HepG2 (cell line): ENCODE results near the gene CEBPG. TPM values are rescaled to one million over a fixed set of nuclear protein-coding genes. Genes with fewer than 3 reads are reported as not detected.

Experiments used
- ATAC-seq: fragments of 200-7000 bp; cut with Tn5 transposase; 3 replicates; pipeline ENCODE4 v1.9.1; 2020; ENCODE audit warnings: mild to moderate bottlenecking, moderate library complexity
- BruUV-seq: library from RNA; stranded (reverse); fragments of 400-500 nt; replicated peaks from 2 replicates; lab custom pipeline; 2021; lab: Mats Ljungman, UMichigan
- CTCF ChIA-PET: fragments of 300-600 bp; formaldehyde crosslinking; extraction: SDS; loops from one replicate; lab custom pipeline; 2021; ENCODE audit warnings: low total read pairs, inconsistent platforms, low intra/inter-chr PET ratio; lab: Yijun Ruan, JAX
- POLR2A ChIA-PET: fragments of 350-600 bp; sonication (Branson Sonifier 250); formaldehyde crosslinking; loops from one replicate; lab custom pipeline; 2020; ENCODE audit warnings: antibody characterized with exemption, inconsistent platforms; lab: Yijun Ruan, JAX
- DNase-seq: peaks from one replicate; pipeline ENCODE4 v3.0.0-alpha.2; 2015; ENCODE audit warnings: low spot score
- FAIRE-seq: peaks from 3 replicates; lab custom pipeline; 2011; peaks lifted over from hg19 to GRCh38; lab: Jason Lieb, UNC
- H2AFZ ChIP-seq: one replicate; pipeline ENCODE4 v1.6.1; 2011; ENCODE audit warnings: low read length, inconsistent platforms
- H3K27ac ChIP-seq: fragments of 300-600 bp; 3 replicates; pipeline ENCODE4 v1.8.0; 2011; ENCODE audit warnings: mixed run types, mild to moderate bottlenecking, mixed read lengths, low read length, inconsistent platforms; ENCODE audit not compliant: insufficient read depth; ENCODE audit errors: extremely low read length
- H3K27me3 ChIP-seq, 2 experiments: fragments of 200-600 bp in 1 of 2; 2 replicates in 1 of 2; 3 replicates in 1 of 2; pipeline versions ENCODE4 v1.6.0 to v1.8.0; 2011; ENCODE audit warnings: low read length in 2 of 2, mild to moderate bottlenecking in 2 of 2, moderate library complexity in 2 of 2, inconsistent platforms in 1 of 2; ENCODE audit not compliant: insufficient read depth in 2 of 2, control insufficient read depth in 1 of 2
- H3K36me3 ChIP-seq, 2 experiments: fragments of 200-600 bp in 1 of 2; replicated peaks in 1 of 2; 2 replicates in 1 of 2; 3 replicates in 1 of 2; pipeline versions ENCODE4 v1.5.1 to v1.8.0; 2011; ENCODE audit warnings: low read length in 2 of 2, inconsistent platforms in 1 of 2; ENCODE audit not compliant: insufficient read depth in 2 of 2, control insufficient read depth in 1 of 2
- H3K4me1 ChIP-seq: 2 replicates; pipeline ENCODE4 v1.5.1; 2012; ENCODE audit warnings: low read length, inconsistent platforms; ENCODE audit not compliant: insufficient read depth
- H3K4me2 ChIP-seq: 2 replicates; pipeline ENCODE4 v1.6.0; 2011; ENCODE audit warnings: low read depth, low read length, inconsistent platforms
- H3K4me3 ChIP-seq, 3 experiments: fragments of 200-600 bp in 1 of 3; sonication (generic), shearing (Covaris generic) in 1 of 3; replicated peaks in 1 of 3; 2 replicates each; pipeline ENCODE4 v1.5.1; 2011 to 2016; ENCODE audit warnings: low read length in 3 of 3, inconsistent platforms in 2 of 3, low read depth in 2 of 3, mild to moderate bottlenecking in 2 of 3, control low read depth in 1 of 3, mixed read lengths in 1 of 3; ENCODE audit not compliant: insufficient read depth in 1 of 3
- H3K79me2 ChIP-seq: one replicate; pipeline ENCODE4 v1.6.1; 2011; ENCODE audit warnings: low read length, inconsistent platforms; ENCODE audit not compliant: insufficient read depth
- H3K9ac ChIP-seq: 2 replicates; pipeline ENCODE4 v1.6.0; 2011; ENCODE audit warnings: mild to moderate bottlenecking, low read depth, low read length, inconsistent platforms; ENCODE audit not compliant: insufficient read depth
- H3K9me3 ChIP-seq: 2 replicates; pipeline ENCODE4 v1.5.1; 2012; ENCODE audit warnings: mild to moderate bottlenecking, low read length
- H4K20me1 ChIP-seq: 2 replicates; pipeline ENCODE4 v1.6.0; 2011; ENCODE audit warnings: inconsistent platforms, mild to moderate bottlenecking, low read length, moderate library complexity; ENCODE audit not compliant: insufficient read depth
- HNF4A ChIP-seq: sonication (generic); formaldehyde crosslinking; IDR thresholded peaks from 2 replicates; pipeline ENCODE4 v1.4.0; 2020; ENCODE audit warnings: missing genetic modification reagents
- JUN ChIP-seq: sonication (generic); formaldehyde crosslinking; IDR thresholded peaks from 2 replicates; pipeline ENCODE4 v1.4.0; 2020; ENCODE audit warnings: mild to moderate bottlenecking, missing genetic modification reagents
- KMT2A ChIP-seq: sonication (generic); formaldehyde crosslinking; IDR thresholded peaks from 2 replicates; pipeline ENCODE4 v1.4.0; 2020; ENCODE audit warnings: missing genetic modification reagents
- NR2F6 ChIP-seq, 2 experiments: IDR thresholded peaks; 2 replicates each; pipeline ENCODE4 v1.6.1; 2016; ENCODE audit warnings: antibody characterized with exemption in 1 of 2, mild to moderate bottlenecking in 1 of 2
- ONECUT2 ChIP-seq: sonication (generic); formaldehyde crosslinking; IDR thresholded peaks from 2 replicates; pipeline ENCODE4 v1.4.0; 2020; ENCODE audit warnings: missing genetic modification reagents
- PLRG1 ChIP-seq: fragments of 450-650 bp; conservative IDR thresholded peaks from 2 replicates; pipeline ENCODE4 v1.6.1; 2016
- RAD21 ChIP-seq: fragments of 450-650 bp; formaldehyde crosslinking; IDR thresholded peaks from 2 replicates; pipeline ENCODE4 v1.5.0; 2020; ENCODE audit warnings: mild to moderate bottlenecking
- SALL1 ChIP-seq: sonication (generic); formaldehyde crosslinking; IDR thresholded peaks from 2 replicates; pipeline ENCODE4 v1.8.0; 2022; ENCODE audit warnings: mild to moderate bottlenecking, missing genetic modification reagents
- SMC3 ChIP-seq: IDR thresholded peaks from 2 replicates; pipeline ENCODE4 v1.6.1; 2011; ENCODE audit warnings: low read length, improper control_type of control experiment
- TARDBP ChIP-seq: sonication (generic); formaldehyde crosslinking; IDR thresholded peaks from 2 replicates; pipeline ENCODE4 v1.8.0; 2022; ENCODE audit warnings: mild to moderate bottlenecking, missing genetic modification reagents
- ZBTB7A ChIP-seq: sonication (generic); formaldehyde crosslinking; IDR thresholded peaks from 2 replicates; pipeline ENCODE4 v1.8.0; 2022; ENCODE audit warnings: mild to moderate bottlenecking, missing genetic modification reagents
- ZMYM3 ChIP-seq: sonication (generic); formaldehyde crosslinking; IDR thresholded peaks from 2 replicates; pipeline ENCODE4 v1.5.1; 2020; ENCODE audit warnings: mild to moderate bottlenecking, missing genetic modification reagents
- ZNF350 ChIP-seq: sonication (generic); formaldehyde crosslinking; IDR thresholded peaks from 2 replicates; pipeline ENCODE4 v1.4.0; 2020; ENCODE audit warnings: mild to moderate bottlenecking, low read depth, missing genetic modification reagents, borderline replicate concordance
- ZNF562 ChIP-seq: sonication (generic); formaldehyde crosslinking; IDR thresholded peaks from 2 replicates; pipeline ENCODE4 v1.8.0; 2022; ENCODE audit warnings: missing genetic modification reagents, borderline replicate concordance
- ZNF782 ChIP-seq: sonication (generic); formaldehyde crosslinking; IDR thresholded peaks from 2 replicates; pipeline ENCODE4 v1.4.0; 2020; ENCODE audit warnings: missing genetic modification reagents, mild to moderate bottlenecking, borderline replicate concordance
- WGBS: methylation state at CpG from one replicate; pipeline ENCODE4 v1.1.6; 2017; ENCODE audit warnings: low lambda C conversion rate; 5-methylcytosine and 5-hydroxymethylcytosine counted together
- in situ Hi-C: cut with HindIII; loops from 2 replicates; pipeline ENCODE4 v1.10.0; 2017; ENCODE audit warnings: low pct_unique_long_range_greater_than_20kb; ENCODE audit not compliant: extremely low pct_ligation_motif_present
- intact Hi-C: fragments of 100-400 bp; cut with micrococcal nuclease; formaldehyde crosslinking; loops from one replicate; pipeline ENCODE4 v1.10.0; 2022; ENCODE audit not compliant: unreplicated experiment
- polyA plus RNA-seq, 8 experiments: library from polyadenylated mRNA; depleted of rRNA in 3 of 8; stranded (reverse) in 7 of 8; unstranded in 1 of 8; fragments of >200 nt; fragmentation: Illumina TruSeq in 4 of 8; extraction: Trizol in 4 of 8; gene quantifications; 2 replicates each; pipeline versions ENCODE4 v1.2.1 to v1.2.3, GENCODE V29; 2011 to 2016; ENCODE audit warnings: low read depth in 4 of 8, missing spikeins in 1 of 8, mixed read lengths in 1 of 8; ENCODE audit not compliant: insufficient read depth in 1 of 8
- total RNA-seq, 5 experiments: library from RNA; depleted of rRNA; stranded (reverse); fragments of >200 nt; fragmentation: Illumina TruSeq; extraction: Trizol; gene quantifications; 2 replicates each; pipeline ENCODE4 v1.2.3, GENCODE V29; 2016; ENCODE audit warnings: low read depth in 1 of 5
- TF ChIP-seq, protein P1 (sequence below): sonication (generic); formaldehyde crosslinking; IDR thresholded peaks from 2 replicates; pipeline ENCODE4 v1.9.0; 2021; ENCODE audit warnings: missing genetic modification reagents, mild to moderate bottlenecking, borderline replicate concordance
- TF ChIP-seq, protein P2 (sequence below): sonication (generic); formaldehyde crosslinking; IDR thresholded peaks from 2 replicates; pipeline ENCODE4 v1.8.1; 2023; ENCODE audit warnings: mild to moderate bottlenecking, missing genetic modification reagents, borderline replicate concordance
- TF ChIP-seq, protein P3 (sequence below): sonication (generic); formaldehyde crosslinking; IDR thresholded peaks from 2 replicates; pipeline ENCODE4 v1.4.0; 2020; ENCODE audit warnings: mild to moderate bottlenecking, missing genetic modification reagents
- TF ChIP-seq, protein P4 (sequence below): sonication (generic); formaldehyde crosslinking; IDR thresholded peaks from 2 replicates; pipeline ENCODE4 v1.5.0; 2020; ENCODE audit warnings: missing genetic modification reagents
- TF ChIP-seq, protein P5 (sequence below): sonication (generic); formaldehyde crosslinking; IDR thresholded peaks from 2 replicates; pipeline ENCODE4 v1.5.0; 2020; ENCODE audit warnings: mild to moderate bottlenecking, missing genetic modification reagents, borderline replicate concordance

CEBPG gene
- total and polyA plus RNA-seq, 2 of the 13 experiments (the other 11 are each of a cell fraction or from before 2014, with no cell fraction given) = 25.7 to 34.3 TPM

DNA sequence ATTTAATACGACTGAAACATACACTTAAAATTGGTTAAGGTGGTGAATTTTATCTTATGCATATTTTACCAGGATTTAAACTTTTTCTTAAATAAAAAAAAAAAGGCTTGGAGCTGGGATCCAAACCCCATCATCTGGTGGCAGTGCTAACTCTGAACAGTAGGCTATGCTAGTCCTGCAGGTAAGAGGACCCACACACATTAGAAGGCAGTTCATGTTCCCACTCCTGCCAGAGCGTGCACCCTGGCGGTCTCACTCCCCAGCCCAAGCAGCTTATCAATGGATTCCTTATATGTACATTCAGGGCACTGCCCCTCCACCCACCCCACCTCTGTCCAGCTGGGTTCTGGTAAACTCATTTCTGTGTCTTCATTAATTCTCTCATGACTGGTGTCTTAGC, 39.9 kb upstream of the CEBPG start:
- CTCF ChIA-PET = interaction anchor here (1.6 kb wide), 1 partner anchor 73 kb away, joined by 9 read pairs; no protein-coding TSS in a partner anchor
- H3K27ac ChIP-seq = no peak overlapping the region
- no peak for TF ChIP-seq TARDBP (CRISPR knock-in tag)
- no peak for TF ChIP-seq ZNF782 (CRISPR knock-in tag)
- TF ChIP-seq RAD21 (CRISPR knock-in tag) = peak; percentile 60; the same call in 1 of the 2 replicates
- TF ChIP-seq JUN = no peak
- no peak for TF ChIP-seq PLRG1
- TF ChIP-seq, protein P1, sequence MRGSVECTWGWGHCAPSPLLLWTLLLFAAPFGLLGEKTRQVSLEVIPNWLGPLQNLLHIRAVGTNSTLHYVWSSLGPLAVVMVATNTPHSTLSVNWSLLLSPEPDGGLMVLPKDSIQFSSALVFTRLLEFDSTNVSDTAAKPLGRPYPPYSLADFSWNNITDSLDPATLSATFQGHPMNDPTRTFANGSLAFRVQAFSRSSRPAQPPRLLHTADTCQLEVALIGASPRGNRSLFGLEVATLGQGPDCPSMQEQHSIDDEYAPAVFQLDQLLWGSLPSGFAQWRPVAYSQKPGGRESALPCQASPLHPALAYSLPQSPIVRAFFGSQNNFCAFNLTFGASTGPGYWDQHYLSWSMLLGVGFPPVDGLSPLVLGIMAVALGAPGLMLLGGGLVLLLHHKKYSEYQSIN (CRISPR knock-in tag) = no peak
- TF ChIP-seq ZMYM3 (CRISPR knock-in tag) = no peak
- no peak for TF ChIP-seq KMT2A
- TF ChIP-seq, protein P2, sequence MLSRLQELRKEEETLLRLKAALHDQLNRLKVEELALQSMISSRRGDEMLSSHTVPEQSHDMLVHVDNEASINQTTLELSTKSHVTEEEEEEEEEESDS (CRISPR knock-in tag) = no peak
- peak; percentile 76 for TF ChIP-seq SMC3
- TF ChIP-seq, protein P3, sequence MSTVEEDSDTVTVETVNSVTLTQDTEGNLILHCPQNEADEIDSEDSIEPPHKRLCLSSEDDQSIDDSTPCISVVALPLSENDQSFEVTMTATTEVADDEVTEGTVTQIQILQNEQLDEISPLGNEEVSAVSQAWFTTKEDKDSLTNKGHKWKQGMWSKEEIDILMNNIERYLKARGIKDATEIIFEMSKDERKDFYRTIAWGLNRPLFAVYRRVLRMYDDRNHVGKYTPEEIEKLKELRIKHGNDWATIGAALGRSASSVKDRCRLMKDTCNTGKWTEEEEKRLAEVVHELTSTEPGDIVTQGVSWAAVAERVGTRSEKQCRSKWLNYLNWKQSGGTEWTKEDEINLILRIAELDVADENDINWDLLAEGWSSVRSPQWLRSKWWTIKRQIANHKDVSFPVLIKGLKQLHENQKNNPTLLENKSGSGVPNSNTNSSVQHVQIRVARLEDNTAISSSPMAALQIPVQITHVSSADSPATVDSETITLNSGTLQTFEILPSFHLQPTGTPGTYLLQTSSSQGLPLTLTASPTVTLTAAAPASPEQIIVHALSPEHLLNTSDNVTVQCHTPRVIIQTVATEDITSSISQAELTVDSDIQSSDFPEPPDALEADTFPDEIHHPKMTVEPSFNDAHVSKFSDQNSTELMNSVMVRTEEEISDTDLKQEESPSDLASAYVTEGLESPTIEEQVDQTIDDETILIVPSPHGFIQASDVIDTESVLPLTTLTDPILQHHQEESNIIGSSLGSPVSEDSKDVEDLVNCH (CRISPR knock-in tag) = no peak
- TF ChIP-seq ZNF562 = no peak
- no peak for TF ChIP-seq ZNF350 (CRISPR knock-in tag)
- no peak for TF ChIP-seq NR2F6 (IDR thresholded peaks at IDR 0.05)
- peak; percentile 12; the same call in 1 of the 2 replicates for TF ChIP-seq NR2F6 (CRISPR knock-in tag; IDR thresholded peaks at IDR 0.05)
- TF ChIP-seq HNF4A (CRISPR knock-in tag) = no peak
- TF ChIP-seq, protein P4, sequence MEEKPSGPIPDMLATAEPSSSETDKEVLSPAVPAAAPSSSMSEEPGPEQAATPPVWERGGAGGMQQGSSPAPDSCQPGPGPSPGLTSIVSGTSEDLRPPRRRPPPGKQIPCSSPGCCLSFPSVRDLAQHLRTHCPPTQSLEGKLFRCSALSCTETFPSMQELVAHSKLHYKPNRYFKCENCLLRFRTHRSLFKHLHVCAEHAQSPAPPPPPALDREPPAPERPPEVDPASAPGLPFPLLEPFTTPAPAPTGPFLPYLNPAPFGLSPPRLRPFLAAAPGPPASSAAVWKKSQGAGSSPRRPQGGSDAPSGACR (CRISPR knock-in tag) = no peak
- no peak for TF ChIP-seq ONECUT2 (CRISPR knock-in tag)
- TF ChIP-seq ZBTB7A (CRISPR knock-in tag) = no peak
- peak; percentile 29; the same call in 1 of the 2 replicates for TF ChIP-seq SALL1 (CRISPR knock-in tag)
- TF ChIP-seq, protein P5, sequence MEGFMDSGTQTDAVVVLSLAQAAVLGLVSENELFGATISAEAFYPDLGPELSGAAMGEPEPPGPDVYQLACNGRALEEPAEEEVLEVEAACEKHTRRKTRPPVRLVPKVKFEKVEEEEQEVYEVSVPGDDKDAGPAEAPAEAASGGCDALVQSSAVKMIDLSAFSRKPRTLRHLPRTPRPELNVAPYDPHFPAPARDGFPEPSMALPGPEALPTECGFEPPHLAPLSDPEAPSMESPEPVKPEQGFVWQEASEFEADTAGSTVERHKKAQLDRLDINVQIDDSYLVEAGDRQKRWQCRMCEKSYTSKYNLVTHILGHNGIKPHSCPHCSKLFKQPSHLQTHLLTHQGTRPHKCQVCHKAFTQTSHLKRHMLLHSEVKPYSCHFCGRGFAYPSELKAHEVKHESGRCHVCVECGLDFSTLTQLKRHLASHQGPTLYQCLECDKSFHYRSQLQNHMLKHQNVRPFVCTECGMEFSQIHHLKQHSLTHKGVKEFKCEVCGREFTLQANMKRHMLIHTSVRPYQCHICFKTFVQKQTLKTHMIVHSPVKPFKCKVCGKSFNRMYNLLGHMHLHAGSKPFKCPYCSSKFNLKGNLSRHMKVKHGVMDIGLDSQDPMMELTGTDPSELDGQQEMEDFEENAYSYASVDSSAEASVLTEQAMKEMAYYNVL (CRISPR knock-in tag) = no peak

More for the DNA sequence above, 39.9 kb upstream of the CEBPG start:
- no TSS peak for BruUV-seq
- peak; percentile 53 for DNase-seq
- peak; percentile 97 for ATAC-seq
- intact Hi-C loops (no loop called here), in situ Hi-C loops (no loop called here)
- WGBS = 30% methylated on average over 3 of the region's 3 CpGs
- H3K36me3 ChIP-seq = no peaks in the 10 kb centered on the region
- POLR2A ChIA-PET = interaction anchor here (0.8 to 1.3 kb wide), 3 partner anchors 15 to 65 kb away, joined by 3 read pairs; no protein-coding TSS in a partner anchor
- no peak overlapping the region for H3K9ac ChIP-seq
- H3K27me3 ChIP-seq = peaks cover 0 to 6% of the 10 kb centered on the region in 2 experiments; a peak in 1 of 5 replicates
- H2AFZ ChIP-seq = no peak overlapping the region
- peak; percentile 72 for FAIRE-seq
- H3K4me2 ChIP-seq = no peak overlapping the region
- no peaks in the 10 kb centered on the region for H4K20me1 ChIP-seq
- no peak overlapping the region for H3K4me3 ChIP-seq
- H3K9me3 ChIP-seq = no peaks in the 10 kb centered on the region
- peaks cover 34% of the 10 kb centered on the region for H3K4me1 ChIP-seq
- H3K79me2 ChIP-seq = no peaks in the 10 kb centered on the region
